Prostate gland (tissue), 2 donors: ENCODE data around the gene SORBS2.

Experiments
- CTCF ChIP-seq, 4 experiments: fragments of 200-600 bp in 2 of 4; fragments of 450-650 bp in 2 of 4; sonication (generic) in 2 of 4; IDR thresholded peaks; 1 replicate in 3 of 4; 2 replicates in 1 of 4; pipeline ENCODE4 v1.5.1; 2016 to 2019; ENCODE audit warnings: antibody characterized with exemption in 4 of 4, mild to moderate bottlenecking in 2 of 4, moderate library complexity in 2 of 4
- POLR2A ChIP-seq: fragments of 450-650 bp; IDR thresholded peaks from one replicate; pipeline ENCODE4 v1.6.1; 2016; ENCODE audit warnings: antibody characterized with exemption, mild to moderate bottlenecking
- POLR2AphosphoS5 ChIP-seq: sonication (generic); formaldehyde crosslinking; IDR thresholded peaks from one replicate; pipeline ENCODE4 v1.6.1; 2017; ENCODE audit warnings: antibody characterized with exemption

- no peak for TF ChIP-seq CTCF (IDR thresholded peaks at IDR 0.05)
- TF ChIP-seq POLR2AphosphoS5, result no peak
- TF ChIP-seq POLR2A, result no peak
Measured at GRCh38 chr4:185835336-185835735, 23.3 kb upstream of the SORBS2 start.
